Adrenal gland (tissue), 5 donors: Measurements from ENCODE around the gene GATD1.

Experiments
- POLR2A ChIP-seq, 2 donors: fragments of 450-650 bp; IDR thresholded peaks; one replicate each; pipeline ENCODE4 v1.6.1; 2017; ENCODE audit warnings: antibody characterized with exemption in 2 of 2, mild to moderate bottlenecking in 2 of 2, moderate library complexity in 1 of 2
- TF ChIP-seq, protein P1 (sequence below), 6 experiments: fragments of 450-650 bp in 4 of 6; fragments of 200-600 bp in 2 of 6; sonication (generic) in 1 of 6; IDR thresholded peaks; 1 replicate in 5 of 6; 2 replicates in 1 of 6; pipeline versions ENCODE4 v1.5.1 to v1.8.0; 2016 to 2021; ENCODE audit warnings: antibody characterized with exemption in 6 of 6, mild to moderate bottlenecking in 2 of 6, moderate library complexity in 1 of 6
- donor health status: DM: no; HTN: no; CAD: no.

DNA sequence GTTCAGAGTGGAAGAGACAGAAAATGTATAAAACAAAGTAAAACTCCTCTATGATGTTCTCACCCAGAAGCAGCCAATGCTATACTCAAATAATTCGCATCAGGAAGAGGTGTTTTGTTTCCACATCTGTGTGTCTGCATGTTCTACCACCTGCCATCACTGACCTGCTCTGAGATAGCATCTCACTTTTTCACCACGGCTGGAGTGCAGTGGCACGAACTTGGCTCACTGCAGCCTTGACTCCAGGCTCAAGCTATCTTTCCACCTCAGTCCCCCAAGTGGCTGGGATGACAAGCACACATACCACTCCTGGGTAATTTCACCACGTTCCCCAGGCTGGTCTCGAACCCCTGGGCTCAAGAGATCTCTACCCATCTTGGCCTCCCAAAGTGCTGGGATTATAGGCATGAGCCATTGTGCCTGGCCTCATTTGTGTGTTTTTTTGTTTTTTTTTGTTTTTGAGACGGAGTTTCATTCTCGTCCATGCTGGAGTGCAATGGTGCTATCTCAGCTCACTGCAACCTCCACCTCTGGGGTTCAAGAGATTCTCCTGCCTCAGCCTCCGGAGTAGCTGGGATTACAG lies 15.7 kb downstream of the GATD1 start:
- TF ChIP-seq, protein P1, sequence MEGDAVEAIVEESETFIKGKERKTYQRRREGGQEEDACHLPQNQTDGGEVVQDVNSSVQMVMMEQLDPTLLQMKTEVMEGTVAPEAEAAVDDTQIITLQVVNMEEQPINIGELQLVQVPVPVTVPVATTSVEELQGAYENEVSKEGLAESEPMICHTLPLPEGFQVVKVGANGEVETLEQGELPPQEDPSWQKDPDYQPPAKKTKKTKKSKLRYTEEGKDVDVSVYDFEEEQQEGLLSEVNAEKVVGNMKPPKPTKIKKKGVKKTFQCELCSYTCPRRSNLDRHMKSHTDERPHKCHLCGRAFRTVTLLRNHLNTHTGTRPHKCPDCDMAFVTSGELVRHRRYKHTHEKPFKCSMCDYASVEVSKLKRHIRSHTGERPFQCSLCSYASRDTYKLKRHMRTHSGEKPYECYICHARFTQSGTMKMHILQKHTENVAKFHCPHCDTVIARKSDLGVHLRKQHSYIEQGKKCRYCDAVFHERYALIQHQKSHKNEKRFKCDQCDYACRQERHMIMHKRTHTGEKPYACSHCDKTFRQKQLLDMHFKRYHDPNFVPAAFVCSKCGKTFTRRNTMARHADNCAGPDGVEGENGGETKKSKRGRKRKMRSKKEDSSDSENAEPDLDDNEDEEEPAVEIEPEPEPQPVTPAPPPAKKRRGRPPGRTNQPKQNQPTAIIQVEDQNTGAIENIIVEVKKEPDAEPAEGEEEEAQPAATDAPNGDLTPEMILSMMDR (IDR thresholded peaks at IDR 0.05) = no peak
- no peak for TF ChIP-seq POLR2A (IDR thresholded peaks at IDR 0.05)
